GM12874 (cell line): ENCODE results near the gene GUCY2D.

Source experiments
- CTCF ChIP-seq: IDR thresholded peaks from 2 replicates; pipeline ENCODE4 v1.5.1; 2011; ENCODE audit warnings: low read depth, mild to moderate bottlenecking, control low read depth, low read length, moderate library complexity; ENCODE audit not compliant: insufficient read depth

GUCY2D gene

GRCh38 chr17:8005967-8006730, 3.7 kb downstream of the GUCY2D start:
- TF ChIP-seq CTCF = no peak

GRCh38 chr17:8006836-8007680, 4.6 kb downstream of the GUCY2D start:
- no peak for TF ChIP-seq CTCF

GRCh38 chr17:8007836-8008235, 5.4 kb downstream of the GUCY2D start:
- TF ChIP-seq CTCF = no peak

- no peak for TF ChIP-seq CTCF
These were observed 9.7 kb downstream of the GUCY2D start for GRCh38 chr17:8012045-8012580.

- TF ChIP-seq CTCF = no peak
These were observed 10.7 kb downstream of the GUCY2D start for GRCh38 chr17:8012996-8013640.

- no peak for TF ChIP-seq CTCF
These were observed 11.5 kb downstream of the GUCY2D start for GRCh38 chr17:8013731-8014557.

- no peak for TF ChIP-seq CTCF
These were observed 12.1 kb downstream of the GUCY2D start for GRCh38 chr17:8014558-8014850.
